Measurements from ENCODE around the gene PEAK1. TPM values are rescaled to one million over a fixed set of nuclear protein-coding genes. Genes with fewer than 3 reads are reported as not detected.

Gene PEAK1
- total RNA-seq, 1 experiment from 2014 or later = 58.7 TPM

DNA sequence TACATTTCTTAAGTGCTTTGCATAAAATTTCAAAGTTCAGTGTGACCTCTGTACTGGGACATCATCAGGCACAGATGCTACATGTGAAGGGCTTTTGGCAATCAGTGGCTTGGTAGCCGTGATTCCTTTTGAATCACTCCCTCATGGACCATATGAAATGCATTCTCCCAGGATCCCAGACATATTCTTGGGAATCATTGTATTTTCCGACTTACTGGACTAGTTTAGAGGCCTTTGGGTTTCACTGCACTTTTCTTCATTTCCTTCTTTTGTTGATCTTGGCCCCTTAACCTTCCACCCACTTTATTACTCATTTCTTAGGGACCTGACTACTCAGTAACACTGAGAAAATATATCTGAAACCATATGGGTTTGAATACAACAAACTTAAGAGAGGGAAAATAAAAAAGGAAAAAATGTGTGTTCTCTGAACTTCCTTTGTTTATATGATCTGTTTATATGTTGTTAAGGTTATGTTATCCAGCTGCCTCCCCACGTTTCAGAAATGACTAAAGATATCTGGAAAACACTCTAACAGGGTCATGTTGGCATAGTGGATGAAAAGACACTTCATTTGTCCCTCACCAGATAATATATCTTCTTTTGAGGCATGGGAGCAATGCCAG lies 35.9 kb upstream of the PEAK1 start:
- no TSS peak for BruUV-seq (replicated peaks)
- ChIA-PET POLR2A (no interaction called here), CTCF (no interaction called here)
- Histone ChIP-seq H3K4me1 (ENCODE audit: control insufficient read depth, insufficient read depth, low read length) (peaks cover 12% of the 10 kb centered on the region), H3K27ac (ENCODE audit: low read length) (no peak overlapping the region), H3K4me3 (ENCODE audit: low read depth in 2 of 2, low read length in 2 of 2) (no peak overlapping the region), H3K9me3 (ENCODE audit: control insufficient read depth, insufficient read depth, low read depth, low read length) (no peaks in the 10 kb centered on the region), H3K27me3 (ENCODE audit: control insufficient read depth, insufficient read depth, low read length) (no peaks in the 10 kb centered on the region), H3K36me3 (ENCODE audit: control insufficient read depth, insufficient read depth, low read length) (peaks cover 6% of the 10 kb centered on the region; the same call in 1 of the 2 replicates)
- TF ChIP-seq, protein P1, sequence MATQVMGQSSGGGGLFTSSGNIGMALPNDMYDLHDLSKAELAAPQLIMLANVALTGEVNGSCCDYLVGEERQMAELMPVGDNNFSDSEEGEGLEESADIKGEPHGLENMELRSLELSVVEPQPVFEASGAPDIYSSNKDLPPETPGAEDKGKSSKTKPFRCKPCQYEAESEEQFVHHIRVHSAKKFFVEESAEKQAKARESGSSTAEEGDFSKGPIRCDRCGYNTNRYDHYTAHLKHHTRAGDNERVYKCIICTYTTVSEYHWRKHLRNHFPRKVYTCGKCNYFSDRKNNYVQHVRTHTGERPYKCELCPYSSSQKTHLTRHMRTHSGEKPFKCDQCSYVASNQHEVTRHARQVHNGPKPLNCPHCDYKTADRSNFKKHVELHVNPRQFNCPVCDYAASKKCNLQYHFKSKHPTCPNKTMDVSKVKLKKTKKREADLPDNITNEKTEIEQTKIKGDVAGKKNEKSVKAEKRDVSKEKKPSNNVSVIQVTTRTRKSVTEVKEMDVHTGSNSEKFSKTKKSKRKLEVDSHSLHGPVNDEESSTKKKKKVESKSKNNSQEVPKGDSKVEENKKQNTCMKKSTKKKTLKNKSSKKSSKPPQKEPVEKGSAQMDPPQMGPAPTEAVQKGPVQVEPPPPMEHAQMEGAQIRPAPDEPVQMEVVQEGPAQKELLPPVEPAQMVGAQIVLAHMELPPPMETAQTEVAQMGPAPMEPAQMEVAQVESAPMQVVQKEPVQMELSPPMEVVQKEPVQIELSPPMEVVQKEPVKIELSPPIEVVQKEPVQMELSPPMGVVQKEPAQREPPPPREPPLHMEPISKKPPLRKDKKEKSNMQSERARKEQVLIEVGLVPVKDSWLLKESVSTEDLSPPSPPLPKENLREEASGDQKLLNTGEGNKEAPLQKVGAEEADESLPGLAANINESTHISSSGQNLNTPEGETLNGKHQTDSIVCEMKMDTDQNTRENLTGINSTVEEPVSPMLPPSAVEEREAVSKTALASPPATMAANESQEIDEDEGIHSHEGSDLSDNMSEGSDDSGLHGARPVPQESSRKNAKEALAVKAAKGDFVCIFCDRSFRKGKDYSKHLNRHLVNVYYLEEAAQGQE (IDR thresholded peaks at IDR 0.05; ENCODE audit: insufficient read depth in 1 of 2, low read depth in 2 of 2, low read length in 1 of 2) = no peak
- TF ChIP-seq, protein P2, sequence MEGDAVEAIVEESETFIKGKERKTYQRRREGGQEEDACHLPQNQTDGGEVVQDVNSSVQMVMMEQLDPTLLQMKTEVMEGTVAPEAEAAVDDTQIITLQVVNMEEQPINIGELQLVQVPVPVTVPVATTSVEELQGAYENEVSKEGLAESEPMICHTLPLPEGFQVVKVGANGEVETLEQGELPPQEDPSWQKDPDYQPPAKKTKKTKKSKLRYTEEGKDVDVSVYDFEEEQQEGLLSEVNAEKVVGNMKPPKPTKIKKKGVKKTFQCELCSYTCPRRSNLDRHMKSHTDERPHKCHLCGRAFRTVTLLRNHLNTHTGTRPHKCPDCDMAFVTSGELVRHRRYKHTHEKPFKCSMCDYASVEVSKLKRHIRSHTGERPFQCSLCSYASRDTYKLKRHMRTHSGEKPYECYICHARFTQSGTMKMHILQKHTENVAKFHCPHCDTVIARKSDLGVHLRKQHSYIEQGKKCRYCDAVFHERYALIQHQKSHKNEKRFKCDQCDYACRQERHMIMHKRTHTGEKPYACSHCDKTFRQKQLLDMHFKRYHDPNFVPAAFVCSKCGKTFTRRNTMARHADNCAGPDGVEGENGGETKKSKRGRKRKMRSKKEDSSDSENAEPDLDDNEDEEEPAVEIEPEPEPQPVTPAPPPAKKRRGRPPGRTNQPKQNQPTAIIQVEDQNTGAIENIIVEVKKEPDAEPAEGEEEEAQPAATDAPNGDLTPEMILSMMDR (IDR thresholded peaks at IDR 0.05) = no peak
- no peak for TF ChIP-seq SIN3A (IDR thresholded peaks at IDR 0.05; ENCODE audit: borderline replicate concordance, insufficient read depth, low read depth, low read length)
- no peak for TF ChIP-seq TCF7L2 (IDR thresholded peaks at IDR 0.05; ENCODE audit: low read depth, low read length)
- TF ChIP-seq POLR2AphosphoS5 (IDR thresholded peaks at IDR 0.05; ENCODE audit: low read depth, low read length) = no peak
- intact Hi-C loops (cut with micrococcal nuclease; ENCODE audit: unreplicated experiment) = no loop called here
- in situ Hi-C loops (cut with HindIII; ENCODE audit: low pct_unique_long_range_greater_than_20kb, low sequenced_read_pairs) = no loop called here
- DNase-seq (ENCODE audit: low read depth, low spot score) (no peak), ATAC-seq (no peak)

DNA sequence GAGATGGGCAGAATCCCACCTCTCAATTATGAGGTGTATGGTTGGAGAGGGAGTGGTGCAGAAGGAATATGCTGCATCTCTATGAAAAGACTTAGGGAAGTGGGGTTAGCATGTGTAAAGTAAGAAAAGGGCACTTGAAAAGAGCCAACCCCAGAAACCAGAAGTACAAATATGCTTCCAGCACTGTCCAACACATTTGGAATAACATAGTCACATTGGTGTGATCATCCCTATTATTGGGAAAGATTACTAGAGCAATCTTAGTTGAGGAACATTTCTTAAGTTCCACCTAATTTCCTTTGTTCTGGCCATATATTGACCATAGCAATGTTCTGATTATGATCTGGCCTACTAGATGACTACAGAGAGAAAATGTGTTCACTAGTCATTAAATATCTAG lies 35.0 kb upstream of the PEAK1 start:
- in situ Hi-C loops (cut with HindIII; ENCODE audit: low pct_unique_long_range_greater_than_20kb, low sequenced_read_pairs) = no loop called here
- no peak for TF ChIP-seq TCF7L2 (IDR thresholded peaks at IDR 0.05; ENCODE audit: low read depth, low read length)
- TF ChIP-seq, protein P1 (IDR thresholded peaks at IDR 0.05; ENCODE audit: insufficient read depth in 1 of 2, low read depth in 2 of 2, low read length in 1 of 2) = no peak
- no peak for TF ChIP-seq SIN3A (IDR thresholded peaks at IDR 0.05; ENCODE audit: borderline replicate concordance, insufficient read depth, low read depth, low read length)
- no peak for TF ChIP-seq POLR2AphosphoS5 (IDR thresholded peaks at IDR 0.05; ENCODE audit: low read depth, low read length)
- TF ChIP-seq, protein P2 (IDR thresholded peaks at IDR 0.05) = no peak
- ChIA-PET CTCF (no interaction called here), POLR2A (no interaction called here)
- H3K4me3 ChIP-seq (ENCODE audit: low read depth in 2 of 2, low read length in 2 of 2) = no peak overlapping the region
- H3K27ac ChIP-seq (ENCODE audit: low read length) = no peak overlapping the region
- H3K4me1 ChIP-seq (ENCODE audit: control insufficient read depth, insufficient read depth, low read length) = peaks cover 12% of the 10 kb centered on the region
- no TSS peak for BruUV-seq (replicated peaks)
- ATAC-seq (no peak), DNase-seq (ENCODE audit: low read depth, low spot score) (no peak)
- H3K9me3 ChIP-seq (ENCODE audit: control insufficient read depth, insufficient read depth, low read depth, low read length) = no peaks in the 10 kb centered on the region
- peaks cover 6% of the 10 kb centered on the region; the same call in 1 of the 2 replicates for H3K36me3 ChIP-seq (ENCODE audit: control insufficient read depth, insufficient read depth, low read length)
- intact Hi-C loops (cut with micrococcal nuclease; ENCODE audit: unreplicated experiment) = no loop called here
- no peaks in the 10 kb centered on the region for H3K27me3 ChIP-seq (ENCODE audit: control insufficient read depth, insufficient read depth, low read length)
